ENCODE data around the gene CFAP119.

DNA sequence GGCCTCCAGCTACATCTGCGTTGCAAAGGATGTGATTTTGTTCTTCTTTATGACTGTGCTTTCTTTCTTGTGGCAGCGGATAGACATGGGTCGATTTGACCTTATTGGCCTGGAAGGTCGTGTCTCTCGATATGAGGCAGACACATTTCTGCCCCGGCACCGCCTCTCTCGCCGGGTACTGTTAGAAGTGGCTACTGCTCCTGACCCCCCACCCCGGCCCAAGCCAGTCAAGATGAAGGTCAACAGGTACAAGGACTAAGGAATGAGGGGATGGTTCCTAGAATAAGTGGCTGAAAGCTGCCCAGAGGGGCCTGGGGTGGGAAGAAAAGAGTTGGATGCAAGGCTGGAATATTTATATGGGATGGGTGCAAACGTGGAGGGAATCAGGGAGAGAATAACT, 41.8 kb downstream of the CFAP119 start:
- TF ChIP-seq GATA2 (IDR thresholded peaks at IDR 0.05; ENCODE audit: low read depth, low read length), result no peak
- TF ChIP-seq GATA3 (IDR thresholded peaks at IDR 0.05; ENCODE audit: low read depth, low read length), result no peak
